Measurements from ENCODE around the gene BMP10. TPM values are rescaled to one million over a fixed set of nuclear protein-coding genes. Genes with fewer than 3 reads are reported as not detected.

The BMP10 gene
- total RNA-seq, 1 experiment from 2014 or later = not detected

GRCh38 chr2:68889021-68889420 lies 17.8 kb upstream of the BMP10 start:
- CTCF ChIA-PET = no interaction called here
- peaks cover 19% of the 10 kb centered on the region for H3K27me3 ChIP-seq (ENCODE audit: low read length)
- DNase-seq (no peak), ATAC-seq (no peak)
- no peaks in the 10 kb centered on the region for H4K20me1 ChIP-seq (ENCODE audit: low read length)
- BruUV-seq (replicated peaks) = no TSS peak
- intact Hi-C loops (cut with micrococcal nuclease) = no loop called here
- H3K36me3 ChIP-seq (ENCODE audit: low read depth, low read length) = no peaks in the 10 kb centered on the region
- H3K4me1 ChIP-seq (ENCODE audit: insufficient read depth, low read length) = no peaks in the 10 kb centered on the region
- POLR2A ChIA-PET (ENCODE audit: unreplicated experiment) = no interaction called here
- H3K79me2 ChIP-seq (ENCODE audit: low read length) = no peaks in the 10 kb centered on the region
- H3K27ac ChIP-seq (ENCODE audit: low read length) = no peak overlapping the region
- H3K9me2 ChIP-seq (replicated peaks; ENCODE audit: low read length) = no peaks in the 10 kb centered on the region
- H3K4me2 ChIP-seq (ENCODE audit: low read length) = no peak overlapping the region
- H3K4me3 ChIP-seq (ENCODE audit: low read length) = no peak overlapping the region
- no peaks in the 10 kb centered on the region for H3K9me3 ChIP-seq (ENCODE audit: low read length)
- H2AFZ ChIP-seq (ENCODE audit: low read length) = no peak overlapping the region
- no peak overlapping the region for H3K9ac ChIP-seq (ENCODE audit: low read length)
- TF ChIP-seq CTCF (conservative IDR thresholded peaks at IDR 0.05; ENCODE audit: low read depth, low read length) = no peak
- no peaks in the 10 kb centered on the region for H3F3A ChIP-seq (ENCODE audit: low read length, unreplicated experiment)

- no peaks in the 10 kb centered on the region for H3K79me2 ChIP-seq (ENCODE audit: low read length)
- intact Hi-C loops (cut with micrococcal nuclease) = no loop called here
- H3K27ac ChIP-seq (ENCODE audit: low read length) = no peak overlapping the region
- peaks cover 23% of the 10 kb centered on the region for H3K27me3 ChIP-seq (ENCODE audit: low read length)
- no peaks in the 10 kb centered on the region for H3K9me3 ChIP-seq (ENCODE audit: low read length)
- H3K4me1 ChIP-seq (ENCODE audit: insufficient read depth, low read length) = no peaks in the 10 kb centered on the region
- ChIA-PET CTCF (no interaction called here), POLR2A (ENCODE audit: unreplicated experiment) (no interaction called here)
- TF ChIP-seq EZH2 (IDR thresholded peaks at IDR 0.05; ENCODE audit: low read length, unreplicated experiment) (no peak), EZH2phosphoT487 (IDR thresholded peaks at IDR 0.05; ENCODE audit: borderline replicate concordance, low read length) (no peak)
- ATAC-seq (no peak), DNase-seq (no peak)
- no peaks in the 10 kb centered on the region for H3K36me3 ChIP-seq (ENCODE audit: low read depth, low read length)
- H2AFZ ChIP-seq (ENCODE audit: low read length) = no peak overlapping the region
- no peak overlapping the region for H3K4me3 ChIP-seq (ENCODE audit: low read length)
- BruUV-seq (replicated peaks) = no TSS peak
- no peaks in the 10 kb centered on the region for H3F3A ChIP-seq (ENCODE audit: low read length, unreplicated experiment)
- no peak overlapping the region for H3K4me2 ChIP-seq (ENCODE audit: low read length)
- no peak overlapping the region for H3K9ac ChIP-seq (ENCODE audit: low read length)
- H3K9me2 ChIP-seq (replicated peaks; ENCODE audit: low read length) = no peaks in the 10 kb centered on the region
- no peaks in the 10 kb centered on the region for H4K20me1 ChIP-seq (ENCODE audit: low read length)
These were observed 17.0 kb upstream of the BMP10 start for GRCh38 chr2:68888038-68888704.

- H3K79me2 ChIP-seq (ENCODE audit: low read length) = no peaks in the 10 kb centered on the region
- ATAC-seq (no peak), DNase-seq (no peak)
- no peak overlapping the region for H3K27ac ChIP-seq (ENCODE audit: low read length)
- H4K20me1 ChIP-seq (ENCODE audit: low read length) = no peaks in the 10 kb centered on the region
- H3F3A ChIP-seq (ENCODE audit: low read length, unreplicated experiment) = no peaks in the 10 kb centered on the region
- ChIA-PET POLR2A (ENCODE audit: unreplicated experiment) (no interaction called here), CTCF (no interaction called here)
- intact Hi-C loops (cut with micrococcal nuclease) = no loop called here
- no peak overlapping the region for H3K4me3 ChIP-seq (ENCODE audit: low read length)
- H3K4me1 ChIP-seq (ENCODE audit: insufficient read depth, low read length) = no peaks in the 10 kb centered on the region
- no peak overlapping the region for H3K4me2 ChIP-seq (ENCODE audit: low read length)
- H3K36me3 ChIP-seq (ENCODE audit: low read depth, low read length) = no peaks in the 10 kb centered on the region
- H3K9ac ChIP-seq (ENCODE audit: low read length) = no peak overlapping the region
- BruUV-seq (replicated peaks) = no TSS peak
- H3K9me2 ChIP-seq (replicated peaks; ENCODE audit: low read length) = no peaks in the 10 kb centered on the region
- peaks cover 42% of the 10 kb centered on the region for H3K27me3 ChIP-seq (ENCODE audit: low read length)
- no peaks in the 10 kb centered on the region for H3K9me3 ChIP-seq (ENCODE audit: low read length)
- TF ChIP-seq EZH2phosphoT487 (IDR thresholded peaks at IDR 0.05; ENCODE audit: borderline replicate concordance, low read length) = no peak
- TF ChIP-seq CTCF (conservative IDR thresholded peaks at IDR 0.05; ENCODE audit: low read depth, low read length) = no peak
- no peak for TF ChIP-seq EZH2 (IDR thresholded peaks at IDR 0.05; ENCODE audit: low read length, unreplicated experiment)
- no peak overlapping the region for H2AFZ ChIP-seq (ENCODE audit: low read length)
These were observed 14.5 kb upstream of the BMP10 start for GRCh38 chr2:68885811-68886075.

Data from PC-3 (cell line).